ENCODE data around the gene EPB41L4B. TPM values are rescaled to one million over a fixed set of nuclear protein-coding genes. Genes with fewer than 3 reads are reported as not detected.

Gene EPB41L4B
- total RNA-seq: 0.32 and 0.36 TPM in 2 replicates

GRCh38 chr9:109320742-109321448 lies at the start of gene EPB41L4B:
Gene EPB41L4B, minus strand, starts transcription at chr9:109321059. Its CDS starts 613 bp downstream, at chr9:109320446.

DNA sequence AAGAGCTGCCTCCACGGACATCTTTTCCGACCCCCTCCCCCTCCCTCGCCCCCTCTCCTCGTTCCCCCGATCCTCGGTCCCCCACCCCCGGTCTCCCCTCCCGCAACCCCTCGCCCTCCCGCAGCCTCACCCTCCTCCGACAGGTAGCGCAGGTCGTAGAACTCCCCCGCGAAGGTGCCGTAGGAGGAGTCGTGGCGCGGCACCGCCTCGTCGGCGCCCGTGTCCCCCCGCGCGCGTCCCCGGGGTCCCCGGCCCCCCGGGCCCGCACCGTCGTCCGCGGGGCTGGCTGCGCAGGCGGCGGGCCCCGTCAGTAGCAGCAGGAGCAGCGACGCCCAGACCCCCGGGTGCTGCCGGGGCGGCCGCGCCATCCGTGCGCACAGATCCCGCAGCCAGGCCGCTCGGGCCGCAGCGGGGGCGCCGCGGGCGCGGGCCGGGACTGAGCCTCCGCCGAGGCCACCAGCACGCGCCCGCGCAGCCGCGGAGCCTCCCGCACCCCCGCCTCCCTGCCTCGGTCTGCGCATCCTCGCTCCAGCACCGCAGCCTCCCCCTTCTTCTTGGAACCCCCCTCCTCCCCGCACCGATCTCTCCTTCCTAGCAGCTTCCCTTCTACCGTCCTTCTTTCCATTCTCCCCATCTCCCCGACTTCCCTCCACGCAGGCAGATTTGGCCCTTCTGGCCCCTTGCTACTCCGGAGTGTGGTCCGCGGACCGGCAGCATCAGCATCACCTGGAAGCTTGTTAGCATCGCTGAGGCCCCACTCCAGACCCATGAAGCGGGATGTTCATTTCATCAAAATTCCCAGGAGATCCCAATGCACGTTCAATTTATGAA lies 153.9 kb downstream of the EPB41L4B start, which contains the start of gene FRRS1L:
Gene FRRS1L, minus strand, starts transcription at position 479 of the 831 bp plus-strand sequence. Its CDS starts 111 bp downstream, at position 368.

Small RNA genes within 50 kb of the gene (small RNA-seq; reads per million reads assigned to genes)
- not detected for gene RF00019
- gene RNU6-984P: not detected

Other genes with a start within 250 kb of the EPB41L4B start
- 48.7 and 51.9 TPM in 2 replicates for gene TMEM245, start 201.1 kb downstream of the EPB41L4B start, total RNA-seq
- 1.9 and 4.5 TPM in 2 replicates for gene FRRS1L, start 153.8 kb downstream of the EPB41L4B start, total RNA-seq
- gene PTPN3, start 177.2 kb upstream of the EPB41L4B start, total RNA-seq: 0.61 and 0.97 TPM in 2 replicates

All from hair follicle dermal papilla cell (primary cell).